Measurements from ENCODE around the gene MPRIP.

Gene MPRIP

DNA sequence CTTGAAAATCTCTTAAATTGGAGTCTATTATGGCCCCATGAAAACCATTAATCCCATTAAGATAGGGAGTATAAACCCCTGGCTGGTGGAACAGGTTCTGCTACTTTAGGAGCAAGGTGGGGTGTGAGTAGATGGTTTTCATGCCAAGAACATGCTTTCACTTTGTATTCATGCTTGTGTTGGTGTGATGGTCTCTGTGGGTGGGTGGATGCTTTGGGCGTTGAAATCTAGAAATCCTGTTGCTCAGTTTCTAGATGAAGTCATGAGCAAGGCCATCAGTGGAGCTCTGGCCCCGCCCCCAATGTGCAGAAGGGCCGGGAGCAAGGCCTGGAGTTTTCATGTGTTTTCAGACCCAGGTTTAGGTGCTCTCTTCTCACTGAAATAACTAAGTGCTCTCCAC is 143.8 kb downstream of the MPRIP start:
- no peak for DNase-seq (ENCODE audit: low read depth)
- no peak overlapping the region for H3K4me3 ChIP-seq (ENCODE audit: control insufficient read depth, low read depth, low read length)
- TF ChIP-seq, protein P1, sequence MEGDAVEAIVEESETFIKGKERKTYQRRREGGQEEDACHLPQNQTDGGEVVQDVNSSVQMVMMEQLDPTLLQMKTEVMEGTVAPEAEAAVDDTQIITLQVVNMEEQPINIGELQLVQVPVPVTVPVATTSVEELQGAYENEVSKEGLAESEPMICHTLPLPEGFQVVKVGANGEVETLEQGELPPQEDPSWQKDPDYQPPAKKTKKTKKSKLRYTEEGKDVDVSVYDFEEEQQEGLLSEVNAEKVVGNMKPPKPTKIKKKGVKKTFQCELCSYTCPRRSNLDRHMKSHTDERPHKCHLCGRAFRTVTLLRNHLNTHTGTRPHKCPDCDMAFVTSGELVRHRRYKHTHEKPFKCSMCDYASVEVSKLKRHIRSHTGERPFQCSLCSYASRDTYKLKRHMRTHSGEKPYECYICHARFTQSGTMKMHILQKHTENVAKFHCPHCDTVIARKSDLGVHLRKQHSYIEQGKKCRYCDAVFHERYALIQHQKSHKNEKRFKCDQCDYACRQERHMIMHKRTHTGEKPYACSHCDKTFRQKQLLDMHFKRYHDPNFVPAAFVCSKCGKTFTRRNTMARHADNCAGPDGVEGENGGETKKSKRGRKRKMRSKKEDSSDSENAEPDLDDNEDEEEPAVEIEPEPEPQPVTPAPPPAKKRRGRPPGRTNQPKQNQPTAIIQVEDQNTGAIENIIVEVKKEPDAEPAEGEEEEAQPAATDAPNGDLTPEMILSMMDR (conservative IDR thresholded peaks at IDR 0.05; ENCODE audit: control insufficient read depth, insufficient read depth, low read depth, low read length) = no peak

DNA sequence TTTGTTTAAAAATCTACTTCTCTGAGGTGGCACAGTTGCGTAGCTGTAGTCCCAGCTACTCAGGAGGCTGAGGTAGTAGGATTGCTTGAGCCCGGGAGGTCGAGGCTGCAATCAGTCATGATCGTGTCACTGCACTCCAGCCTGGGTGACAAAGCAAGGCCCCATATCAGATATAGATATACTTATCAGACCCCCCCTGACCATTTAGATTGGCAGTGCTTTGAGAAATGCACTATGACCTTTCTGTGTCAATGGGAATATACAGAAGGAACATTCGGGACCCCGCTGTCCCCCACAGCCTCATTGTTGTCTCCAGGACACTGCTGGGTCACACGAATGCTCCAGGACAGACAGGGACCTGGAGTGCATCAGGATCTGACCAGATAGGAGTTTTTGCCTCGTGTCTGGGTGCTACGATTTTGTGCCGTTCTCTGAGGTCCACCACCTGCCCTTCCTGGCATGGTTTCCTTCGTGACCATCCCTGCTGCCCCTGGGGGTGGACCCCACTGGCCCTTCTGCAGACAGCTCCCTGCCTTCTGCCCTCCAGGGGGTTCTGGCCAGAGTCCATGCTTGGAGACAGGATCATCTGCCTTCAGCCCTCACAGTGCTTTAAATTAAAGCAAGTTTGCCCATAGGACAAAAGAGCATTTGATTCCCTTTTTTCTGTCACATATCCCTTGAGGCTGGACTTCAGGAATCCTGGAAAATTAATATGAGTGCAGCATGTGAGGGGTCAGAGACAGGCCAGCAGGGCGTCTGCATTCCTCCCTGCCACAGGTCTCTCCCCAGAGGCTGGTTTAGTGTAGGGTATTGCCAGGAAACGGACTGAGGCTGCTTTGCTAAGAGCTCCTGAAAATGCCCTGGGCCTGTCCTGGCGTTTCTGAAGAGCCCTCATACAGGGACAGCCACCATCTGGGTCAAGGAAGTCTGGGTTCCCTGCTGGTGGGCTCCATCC is 144.6 kb downstream of the MPRIP start:
- no peak for DNase-seq (ENCODE audit: low read depth)
- TF ChIP-seq, protein P1 (conservative IDR thresholded peaks at IDR 0.05; ENCODE audit: control insufficient read depth, insufficient read depth, low read depth, low read length) = no peak
- H3K4me3 ChIP-seq (ENCODE audit: control insufficient read depth, low read depth, low read length) = no peak overlapping the region

DNA sequence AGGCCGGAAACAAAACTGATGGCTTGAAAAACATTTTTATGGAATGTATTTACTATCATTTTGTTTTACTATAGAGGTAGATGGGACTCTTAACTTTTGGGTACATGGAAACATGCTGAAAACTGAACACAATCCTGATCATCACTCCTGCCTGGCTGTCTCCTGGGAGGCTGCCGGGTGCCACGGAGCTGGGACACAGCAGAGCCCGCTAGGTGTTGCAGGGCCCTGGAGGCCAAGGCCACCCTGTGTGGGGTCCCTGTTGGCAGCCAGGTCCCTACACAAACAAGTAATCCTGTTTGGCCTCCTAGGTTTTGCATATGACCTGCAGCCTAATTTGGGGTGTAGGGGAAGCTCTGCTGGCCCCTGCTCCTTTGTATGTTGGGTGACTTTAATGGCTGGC is 146.3 kb downstream of the MPRIP start:
- no peak for DNase-seq (ENCODE audit: low read depth)
- TF ChIP-seq, protein P1 (conservative IDR thresholded peaks at IDR 0.05; ENCODE audit: control insufficient read depth, insufficient read depth, low read depth, low read length) = no peak
- no peak overlapping the region for H3K4me3 ChIP-seq (ENCODE audit: control insufficient read depth, low read depth, low read length)

DNA sequence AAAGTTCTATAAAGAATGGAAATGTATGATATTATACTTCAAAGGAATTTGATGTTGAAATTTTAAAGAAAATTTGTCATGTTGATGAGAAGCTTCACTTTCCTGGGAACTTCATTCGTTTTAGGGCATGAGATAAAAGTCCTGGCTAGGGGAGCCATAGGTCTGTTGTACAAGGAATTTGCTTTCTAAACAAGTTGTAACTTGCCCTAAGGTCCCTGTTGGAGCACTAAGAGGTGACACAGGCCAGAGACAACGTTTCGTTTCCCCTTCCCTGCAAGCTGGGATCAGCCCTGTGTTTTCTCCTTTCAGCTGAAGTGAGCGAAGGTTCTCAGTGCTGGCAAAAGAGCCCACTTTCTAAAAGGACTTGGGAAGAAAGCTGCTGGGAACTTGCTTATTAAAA is 147.3 kb downstream of the MPRIP start:
- TF ChIP-seq, protein P1 (conservative IDR thresholded peaks at IDR 0.05; ENCODE audit: control insufficient read depth, insufficient read depth, low read depth, low read length) = no peak
- H3K4me3 ChIP-seq (ENCODE audit: control insufficient read depth, low read depth, low read length) = no peak overlapping the region
- no peak for DNase-seq (ENCODE audit: low read depth)

DNA sequence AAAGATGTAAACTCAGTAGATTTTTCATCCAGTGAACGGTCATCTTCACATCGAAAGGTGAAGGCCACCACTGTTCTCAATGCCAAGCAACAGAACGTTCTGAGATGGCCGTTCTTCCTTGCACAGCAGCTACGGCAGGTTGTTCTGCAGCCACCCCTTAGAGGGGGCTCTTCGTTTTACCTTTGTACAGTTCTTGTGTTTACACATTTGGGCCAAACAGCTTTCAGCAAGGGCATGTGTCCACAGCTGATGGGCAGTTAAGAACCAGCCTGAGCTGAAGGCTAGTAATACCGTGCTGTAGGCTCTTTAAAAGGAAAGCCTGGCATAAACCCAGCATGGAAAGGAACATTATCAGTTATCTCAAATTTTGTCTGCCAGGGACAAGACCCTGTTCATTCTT is 147.9 kb downstream of the MPRIP start:
- no peak for DNase-seq (ENCODE audit: low read depth)
- H3K4me3 ChIP-seq (ENCODE audit: control insufficient read depth, low read depth, low read length) = no peak overlapping the region
- TF ChIP-seq, protein P1 (conservative IDR thresholded peaks at IDR 0.05; ENCODE audit: control insufficient read depth, insufficient read depth, low read depth, low read length) = no peak

DNA sequence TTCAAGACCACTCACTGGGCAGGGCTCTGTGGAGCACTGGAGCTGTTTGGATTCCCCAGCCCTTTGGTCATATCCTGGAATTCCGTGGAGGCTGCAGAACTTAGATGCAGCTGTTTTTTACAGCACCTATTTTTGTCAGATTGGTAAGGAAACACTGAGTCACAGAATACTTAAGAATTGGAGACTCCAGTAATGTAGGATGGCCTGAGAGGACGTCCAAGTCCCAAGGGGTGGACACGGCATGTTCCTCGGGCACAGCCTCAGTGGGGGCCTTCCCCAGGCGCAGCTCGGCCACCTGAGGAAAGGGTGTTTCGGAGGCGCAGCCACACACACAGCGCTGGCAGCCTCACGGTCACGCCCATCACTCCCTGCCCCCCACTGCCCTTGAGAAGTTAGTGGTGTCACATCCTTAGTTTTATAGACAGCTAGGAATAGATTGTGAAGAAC is 149.1 kb downstream of the MPRIP start:
- peak; percentile 60 for DNase-seq (ENCODE audit: low read depth)
- H3K4me3 ChIP-seq (ENCODE audit: control insufficient read depth, low read depth, low read length) = no peak overlapping the region
- TF ChIP-seq, protein P1 (conservative IDR thresholded peaks at IDR 0.05; ENCODE audit: control insufficient read depth, insufficient read depth, low read depth, low read length) = no peak
